Measurements from ENCODE around the gene C12orf75.
"Not testable (repeated sequence)": the region's sequence is repeated elsewhere in the genome, so short reads cannot be mapped to it uniquely, and the experiment has no call there.

C12orf75 gene

GRCh38 chr12:105337391-105337790, 6.9 kb downstream of the C12orf75 start:
- peak; percentile 64 for DNase-seq

GRCh38 chr12:105338966-105339365, 8.5 kb downstream of the C12orf75 start:
- DNase-seq, result no peak

GRCh38 chr12:105341010-105341409, 10.5 kb downstream of the C12orf75 start:
- no peak for DNase-seq

GRCh38 chr12:105341620-105342019, 11.1 kb downstream of the C12orf75 start:
- not testable (repeated sequence) for DNase-seq

GRCh38 chr12:105342464-105342863, 12.0 kb downstream of the C12orf75 start:
- no peak for DNase-seq

- DNase-seq, result no peak
Measured at GRCh38 chr12:105343836-105344235, 13.3 kb downstream of the C12orf75 start.

GRCh38 chr12:105347499-105347898, 17.0 kb downstream of the C12orf75 start:
- DNase-seq, result no peak

GRCh38 chr12:105348142-105348541, 17.7 kb downstream of the C12orf75 start:
- DNase-seq, result no peak

GRCh38 chr12:105348561-105348960, 18.1 kb downstream of the C12orf75 start:
- DNase-seq, result no peak

GRCh38 chr12:105349138-105349537, 18.6 kb downstream of the C12orf75 start:
- DNase-seq, result no peak

- no peak for DNase-seq
Measured at GRCh38 chr12:105351523-105351922, 21.0 kb downstream of the C12orf75 start.

- peak; percentile 46 for DNase-seq
Measured at GRCh38 chr12:105352052-105352451, 21.6 kb downstream of the C12orf75 start.

GRCh38 chr12:105352940-105353635, 22.6 kb downstream of the C12orf75 start:
- DNase-seq, result no peak

GRCh38 chr12:105355752-105356151, 25.3 kb downstream of the C12orf75 start:
- no peak for DNase-seq

- no peak for DNase-seq
Measured at GRCh38 chr12:105357162-105357691, 26.7 kb downstream of the C12orf75 start.

- DNase-seq, result peak; percentile 100
Measured at GRCh38 chr12:105358789-105359188, 28.3 kb downstream of the C12orf75 start.

GRCh38 chr12:105359856-105360255, 29.4 kb downstream of the C12orf75 start:
- DNase-seq, result no peak

- DNase-seq, result no peak
Measured at GRCh38 chr12:105363890-105364289, 33.4 kb downstream of the C12orf75 start.

- DNase-seq, result no peak
Measured at GRCh38 chr12:105365231-105365630, 34.7 kb downstream of the C12orf75 start.

GRCh38 chr12:105368047-105368646, 37.7 kb downstream of the C12orf75 start:
- no peak for DNase-seq

GRCh38 chr12:105369014-105369413, 38.5 kb downstream of the C12orf75 start:
- DNase-seq, result peak; percentile 54

GRCh38 chr12:105374303-105374702, 43.8 kb downstream of the C12orf75 start:
- DNase-seq, result no peak

- no peak for DNase-seq
Measured at GRCh38 chr12:105377077-105377476, 46.6 kb downstream of the C12orf75 start.

GRCh38 chr12:105378911-105379310, 48.4 kb downstream of the C12orf75 start:
- DNase-seq, result no peak

Measured in MV-4-11 (cell line).